SK-N-SH (cell line): ENCODE data around the gene OLFM4. TPM values are rescaled to one million over a fixed set of nuclear protein-coding genes. Genes with fewer than 3 reads are reported as not detected.

Source experiments
- CTCF ChIA-PET: fragments of 300-600, 350-600 bp; formaldehyde crosslinking; extraction: SDS; loops from one replicate; lab custom pipeline; 2021; lab: Yijun Ruan, JAX
- POLR2A ChIA-PET: fragments of 350-600 bp; sonication (Branson Sonifier 250); formaldehyde crosslinking; extraction: SDS; loops from one replicate; lab custom pipeline; 2020; ENCODE audit warnings: antibody characterized with exemption, inconsistent platforms; lab: Yijun Ruan, JAX
- DNase-seq: peaks from one replicate; pipeline ENCODE4 v3.0.0; 2012
- H2AFZ ChIP-seq: fragments of 200-600 bp; sonication (generic); 2 replicates; pipeline ENCODE4 v1.8.1; 2016; ENCODE audit warnings: antibody characterized with exemption, mild to moderate bottlenecking, low read depth
- H3F3A ChIP-seq: fragments of 200-600 bp; sonication (generic); replicated peaks from 2 replicates; pipeline ENCODE3; 2016; ENCODE audit warnings: antibody characterized with exemption, mild to moderate bottlenecking; ENCODE audit not compliant: insufficient read depth
- H3K27ac ChIP-seq, 2 experiments: fragments of 200-500 bp in 1 of 2; fragments of 200-600 bp in 1 of 2; sonication (Bioruptor generic) in 1 of 2; sonication (generic), shearing (Covaris generic) in 1 of 2; 2 replicates each; pipeline versions ENCODE4 v1.5.1 to v1.6.1; 2014 to 2016; ENCODE audit warnings: low read depth in 2 of 2, inconsistent platforms in 1 of 2, low read length in 1 of 2, mild to moderate bottlenecking in 1 of 2, mixed read lengths in 1 of 2
- H3K27me3 ChIP-seq: fragments of 200-600 bp; sonication (generic), shearing (Covaris generic); 2 replicates; pipeline ENCODE4 v1.6.1; 2016; ENCODE audit warnings: mixed run types; ENCODE audit not compliant: insufficient read depth
- H3K36me3 ChIP-seq, 2 experiments: fragments of 200-500 bp in 1 of 2; fragments of 200-600 bp in 1 of 2; sonication (Bioruptor generic) in 1 of 2; sonication (generic) in 1 of 2; replicated peaks in 1 of 2; 2 replicates each; pipeline versions ENCODE3 to v1.5.1; 2014 to 2016; ENCODE audit warnings: low read length in 1 of 2, mild to moderate bottlenecking in 1 of 2; ENCODE audit not compliant: insufficient read depth in 2 of 2, control insufficient read depth in 1 of 2
- H3K4me1 ChIP-seq, 2 experiments: fragments of 200-500 bp in 1 of 2; fragments of 200-600 bp in 1 of 2; sonication (Bioruptor generic) in 1 of 2; sonication (generic), shearing (Covaris generic) in 1 of 2; 2 replicates each; pipeline versions ENCODE4 v1.5.1 to v1.6.1; 2014 to 2016; ENCODE audit warnings: low read depth in 1 of 2, low read length in 1 of 2, mixed run types in 1 of 2; ENCODE audit not compliant: insufficient read depth in 2 of 2, control insufficient read depth in 1 of 2
- H3K4me2 ChIP-seq: fragments of 200-600 bp; sonication (generic), shearing (Covaris generic); 2 replicates; pipeline ENCODE4 v1.6.1; 2017; ENCODE audit warnings: mixed run types
- H3K4me3 ChIP-seq, 2 experiments: fragments of 200-500 bp in 1 of 2; fragments of 200-600 bp in 1 of 2; sonication (Bioruptor generic) in 1 of 2; sonication (generic), shearing (Covaris generic) in 1 of 2; 2 replicates each; pipeline versions ENCODE4 v1.5.1 to v1.8.1; 2014 to 2016; ENCODE audit warnings: low read depth in 2 of 2, inconsistent platforms in 1 of 2, low read length in 1 of 2, mild to moderate bottlenecking in 1 of 2, mixed read lengths in 1 of 2, moderate library complexity in 1 of 2
- H3K79me2 ChIP-seq: fragments of 200-600 bp; sonication (generic); 2 replicates; pipeline ENCODE4 v1.8.1; 2017; ENCODE audit warnings: mild to moderate bottlenecking; ENCODE audit not compliant: insufficient read depth
- H3K9ac ChIP-seq: fragments of 200-600 bp; sonication (generic); 2 replicates; pipeline ENCODE4 v1.6.1; 2017; ENCODE audit warnings: mixed run types
- H3K9me2 ChIP-seq: fragments of 200-600 bp; sonication (generic); 2 replicates; pipeline ENCODE4 v1.6.1; 2017; ENCODE audit warnings: mixed run types
- H3K9me3 ChIP-seq: fragments of 200-600 bp; sonication (generic); 2 replicates; pipeline ENCODE4 v1.6.1; 2017; ENCODE audit warnings: mixed run types, mild to moderate bottlenecking, moderate library complexity
- H4K20me1 ChIP-seq: fragments of 200-600 bp; sonication (generic); 2 replicates; pipeline ENCODE4 v1.6.1; 2017; ENCODE audit warnings: mild to moderate bottlenecking, mixed run types; ENCODE audit not compliant: insufficient read depth
- CHD2 ChIP-seq: fragments of 150-350 bp; IDR thresholded peaks from 2 replicates; pipeline ENCODE4 v1.6.1; 2018; ENCODE audit warnings: low read length; ENCODE audit not compliant: partially characterized antibody
- CTCF ChIP-seq: fragments of 200-600 bp; sonication (generic); IDR thresholded peaks from 2 replicates; pipeline ENCODE4 v1.6.1; 2017; ENCODE audit warnings: antibody characterized with exemption, mild to moderate bottlenecking, moderate library complexity
- ELF1 ChIP-seq: IDR thresholded peaks from 2 replicates; pipeline ENCODE4 v1.4.0; 2012
- EZH2phosphoT487 ChIP-seq: fragments of 200-600 bp; sonication (generic); IDR thresholded peaks from 2 replicates; pipeline ENCODE4 v1.6.1; 2017; ENCODE audit warnings: low read depth, mixed run types, mild to moderate bottlenecking, antibody characterized with exemption, moderate library complexity, borderline replicate concordance
- FOXM1 ChIP-seq: IDR thresholded peaks from 2 replicates; pipeline ENCODE4 v1.4.0; 2012; ENCODE audit warnings: low read depth, mild to moderate bottlenecking
- GABPA ChIP-seq: IDR thresholded peaks from 2 replicates; pipeline ENCODE4 v1.4.0; 2012; ENCODE audit warnings: low read depth, mild to moderate bottlenecking
- GATA2 ChIP-seq: sonication (generic); formaldehyde crosslinking; IDR thresholded peaks from 2 replicates; pipeline ENCODE4 v1.5.0; 2020; ENCODE audit warnings: mild to moderate bottlenecking, missing genetic modification reagents
- IRF3 ChIP-seq: fragments of 150-350 bp; IDR thresholded peaks from 2 replicates; pipeline ENCODE4 v1.6.1; 2016; ENCODE audit warnings: mild to moderate bottlenecking, low read depth, low read length
- MEF2A ChIP-seq: IDR thresholded peaks from 2 replicates; pipeline ENCODE4 v1.4.0; 2012; ENCODE audit warnings: low read depth, borderline replicate concordance
- MXI1 ChIP-seq: IDR thresholded peaks from 2 replicates; pipeline ENCODE4 v1.6.1; 2012; ENCODE audit warnings: mild to moderate bottlenecking, low read depth, low read length, improper control_type of control experiment
- NRF1 ChIP-seq: IDR thresholded peaks from 2 replicates; pipeline ENCODE4 v1.6.1; 2012; ENCODE audit warnings: low read depth, mild to moderate bottlenecking, low read length
- PBX3 ChIP-seq: IDR thresholded peaks from 2 replicates; pipeline ENCODE4; 2012
- RAD21 ChIP-seq: IDR thresholded peaks from 2 replicates; pipeline ENCODE4 v1.6.1; 2012; ENCODE audit warnings: mild to moderate bottlenecking, low read length
- RCOR1 ChIP-seq: fragments of 150-350 bp; IDR thresholded peaks from 2 replicates; pipeline ENCODE4 v1.6.1; 2017; ENCODE audit warnings: antibody characterized with exemption, low read length
- RFX5 ChIP-seq: IDR thresholded peaks from 2 replicates; pipeline ENCODE4 v1.6.1; 2012; ENCODE audit warnings: mild to moderate bottlenecking, improper control_type of control experiment, low read length
- RXRA ChIP-seq: IDR thresholded peaks from 2 replicates; pipeline ENCODE4 v1.4.0; 2012; ENCODE audit warnings: low read depth, mild to moderate bottlenecking, borderline replicate concordance
- TCF12 ChIP-seq: IDR thresholded peaks from 2 replicates; pipeline ENCODE4 v1.4.0; 2012
- USF1 ChIP-seq: IDR thresholded peaks from 2 replicates; pipeline ENCODE4 v1.4.0; 2012; ENCODE audit warnings: low read depth, borderline replicate concordance
- USF2 ChIP-seq: fragments of 150-350 bp; IDR thresholded peaks from 2 replicates; pipeline ENCODE4 v1.6.1; 2017; ENCODE audit warnings: antibody characterized with exemption, low read length, low read depth, borderline replicate concordance
- YY1 ChIP-seq: IDR thresholded peaks from 2 replicates; pipeline ENCODE4 v1.4.0; 2012; ENCODE audit warnings: low read depth, mild to moderate bottlenecking
- WGBS: methylation state at CpG from one replicate; pipeline ENCODE4 v1.1.6; 2017; ENCODE audit warnings: low lambda C conversion rate; 5-methylcytosine and 5-hydroxymethylcytosine counted together
- polyA plus RNA-seq, 3 experiments: library from polyadenylated mRNA; depleted of rRNA; stranded (reverse); fragments of >200 nt; gene quantifications; 2 replicates each; pipeline ENCODE4 v1.2.3, GENCODE V29; 2012

OLFM4 gene
- polyA plus RNA-seq, 1 of the 3 experiments (the other 2 are of a cell fraction), result not detected

- Histone ChIP-seq H3K36me3 (no peaks in the 10 kb centered on the region), H3K27ac (no peak overlapping the region), H3K9me2 (no peaks in the 10 kb centered on the region), H2AFZ (no peak overlapping the region), H3K4me1 (peaks cover 0 to 10% of the 10 kb centered on the region in 2 experiments; a peak in 2 of 4 replicates), H3K9ac (no peak overlapping the region), H3K9me3 (no peaks in the 10 kb centered on the region), H3K4me3 (no peak overlapping the region), H3F3A (no peaks in the 10 kb centered on the region), H4K20me1 (no peaks in the 10 kb centered on the region), H3K4me2 (no peak overlapping the region), H3K79me2 (no peaks in the 10 kb centered on the region), H3K27me3 (no peaks in the 10 kb centered on the region)
- POLR2A ChIA-PET, result no interaction called here
- CTCF ChIA-PET, result interaction anchor here (0.9 to 1.5 kb wide), 3 partner anchors 11 to 471 kb away, joined by 3 read pairs; no protein-coding TSS in a partner anchor
- WGBS, result 36% methylated on average over 8 of the region's 8 CpGs
- no peak for DNase-seq
- no peak for TF ChIP-seq MXI1
- no peak for TF ChIP-seq RAD21
- no peak for TF ChIP-seq USF1
- no peak for TF ChIP-seq FOXM1
- TF ChIP-seq MEF2A, result no peak
- no peak for TF ChIP-seq USF2
- TF ChIP-seq EZH2phosphoT487, result no peak
- TF ChIP-seq CHD2, result no peak
- TF ChIP-seq CTCF, result no peak
- TF ChIP-seq RCOR1, result no peak
- TF ChIP-seq IRF3, result no peak
- no peak for TF ChIP-seq TCF12
- TF ChIP-seq PBX3, result no peak
- no peak for TF ChIP-seq RXRA
- TF ChIP-seq NRF1, result no peak
- no peak for TF ChIP-seq GABPA
- no peak for TF ChIP-seq ELF1
- TF ChIP-seq YY1, result no peak
- no peak for TF ChIP-seq RFX5
- no peak for TF ChIP-seq GATA2 (CRISPR knock-in tag)
Observed at GRCh38 chr13:53079691-53080090, 51.1 kb downstream of the OLFM4 start.
